Measurements from ENCODE around the gene MAGI3. TPM values are rescaled to one million over a fixed set of nuclear protein-coding genes. Genes with fewer than 3 reads are reported as not detected.
A peak's percentile ranks its signal among the peaks of the same experiment; 100 is the strongest.
"Not testable (repeated sequence)": the region's sequence is repeated elsewhere in the genome, so short reads cannot be mapped to it uniquely, and the experiment has no call there.

MAGI3 gene
- total RNA-seq, 1 donor from 2014 or later = 70.5 TPM

- no peak for DNase-seq
- H3K9me3 ChIP-seq = no peaks in the 10 kb centered on the region
- peak overlapping the region; percentile 38 for H3K27ac ChIP-seq
- H3K27me3 ChIP-seq = no peaks in the 10 kb centered on the region
- H3K4me1 ChIP-seq = peaks cover 12% of the 10 kb centered on the region
- no peak overlapping the region for H3K4me3 ChIP-seq
- intact Hi-C loops (cut with DNase I) = no loop called here
- H3K36me3 ChIP-seq = no peaks in the 10 kb centered on the region
- ATAC-seq = no peak
- TF ChIP-seq CTCF (IDR thresholded peaks at IDR 0.05) = no peak
Measured at GRCh38 chr1:113401067-113401466, 10.8 kb downstream of the MAGI3 start.

- DNase-seq (no peak), ATAC-seq (peak; percentile 65)
- H3K27ac ChIP-seq = peak overlapping the region; percentile 38
- no peak for TF ChIP-seq CTCF (IDR thresholded peaks at IDR 0.05)
- no peak overlapping the region for H3K4me3 ChIP-seq
- intact Hi-C loops (cut with DNase I) = no loop called here
- no peaks in the 10 kb centered on the region for H3K9me3 ChIP-seq
- H3K4me1 ChIP-seq = peaks cover 12% of the 10 kb centered on the region
- no peaks in the 10 kb centered on the region for H3K27me3 ChIP-seq
- no peaks in the 10 kb centered on the region for H3K36me3 ChIP-seq
Measured at GRCh38 chr1:113401728-113402127, 11.4 kb downstream of the MAGI3 start.

DNA sequence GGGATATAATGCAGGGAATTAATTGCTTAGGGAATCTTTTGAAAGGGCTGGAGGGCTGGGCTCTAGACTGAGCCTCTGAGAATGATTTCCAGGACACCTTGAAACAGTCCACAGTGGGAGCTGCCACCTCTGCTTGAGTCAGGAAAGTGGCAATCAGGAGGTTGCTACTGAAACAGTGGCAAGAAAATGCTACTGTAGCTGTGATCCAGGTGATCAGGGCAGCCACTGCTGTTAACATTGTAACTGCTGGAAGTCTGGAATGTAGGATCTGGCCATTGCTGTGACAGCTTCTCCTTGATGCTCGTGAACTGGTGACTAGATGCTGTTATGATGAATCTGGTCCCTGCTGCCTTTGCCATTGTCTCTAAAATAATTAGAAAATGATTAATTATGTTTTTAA is 12.8 kb downstream of the MAGI3 start:
- no peaks in the 10 kb centered on the region for H3K9me3 ChIP-seq
- no peaks in the 10 kb centered on the region for H3K36me3 ChIP-seq
- H3K27ac ChIP-seq = no peak overlapping the region
- intact Hi-C loops (cut with DNase I) = no loop called here
- no peaks in the 10 kb centered on the region for H3K27me3 ChIP-seq
- ATAC-seq (no peak), DNase-seq (no peak)
- TF ChIP-seq CTCF (IDR thresholded peaks at IDR 0.05) = no peak
- H3K4me1 ChIP-seq = peaks cover 12% of the 10 kb centered on the region
- no peak overlapping the region for H3K4me3 ChIP-seq

DNA sequence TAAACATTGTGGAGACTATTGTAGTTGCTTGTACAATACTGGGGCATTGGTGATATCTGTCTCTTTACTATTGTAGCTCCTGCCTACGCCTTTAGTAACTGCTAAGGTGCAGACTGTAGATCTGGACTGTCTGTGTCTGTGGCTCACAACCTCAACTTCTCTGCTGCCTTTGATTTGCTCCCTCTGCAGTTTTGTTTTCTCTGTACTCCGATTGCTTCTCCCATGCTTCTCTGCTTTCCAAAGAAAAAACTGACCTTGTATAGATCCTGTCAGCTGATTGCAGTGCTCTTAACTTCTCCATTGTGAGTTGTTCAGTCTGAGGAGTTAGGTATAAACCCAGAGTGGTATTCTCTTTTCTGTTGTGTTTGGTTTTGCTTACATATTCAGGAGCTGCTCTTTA is 15.3 kb downstream of the MAGI3 start:
- H3K9me3 ChIP-seq = no peaks in the 10 kb centered on the region
- no peaks in the 10 kb centered on the region for H3K36me3 ChIP-seq
- ATAC-seq = no peak
- H3K27ac ChIP-seq = no peak overlapping the region
- H3K4me3 ChIP-seq = no peak overlapping the region
- no peak for TF ChIP-seq CTCF (IDR thresholded peaks at IDR 0.05)
- no peaks in the 10 kb centered on the region for H3K27me3 ChIP-seq
- no peak for DNase-seq
- peaks cover 11% of the 10 kb centered on the region for H3K4me1 ChIP-seq
- intact Hi-C loops (cut with DNase I) = no loop called here

DNA sequence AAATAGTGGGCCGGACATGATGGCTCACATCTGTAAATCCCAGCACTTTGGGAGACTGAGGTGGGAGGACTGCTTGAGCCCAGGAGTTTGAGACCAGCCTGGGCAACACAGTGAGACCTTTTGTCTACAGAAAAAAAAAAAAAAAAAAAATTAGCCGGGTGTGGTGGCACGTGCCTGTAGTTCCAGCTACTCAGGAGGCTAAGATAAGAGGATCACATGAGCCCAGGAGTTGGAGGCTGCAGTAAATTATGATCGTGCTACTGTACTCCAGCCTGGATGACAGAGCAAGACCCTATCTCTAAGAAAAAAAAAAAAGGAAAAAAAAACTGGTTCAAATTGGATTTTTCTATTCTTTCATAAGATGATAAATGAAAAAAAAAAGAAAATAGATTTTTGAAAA is 15.8 kb downstream of the MAGI3 start:
- H3K4me3 ChIP-seq; intact Hi-C loops (cut with DNase I); H3K36me3 ChIP-seq; ATAC-seq; H3K27me3 ChIP-seq; H3K27ac ChIP-seq; H3K9me3 ChIP-seq; H3K4me1 ChIP-seq; DNase-seq: not testable (repeated sequence)

DNA sequence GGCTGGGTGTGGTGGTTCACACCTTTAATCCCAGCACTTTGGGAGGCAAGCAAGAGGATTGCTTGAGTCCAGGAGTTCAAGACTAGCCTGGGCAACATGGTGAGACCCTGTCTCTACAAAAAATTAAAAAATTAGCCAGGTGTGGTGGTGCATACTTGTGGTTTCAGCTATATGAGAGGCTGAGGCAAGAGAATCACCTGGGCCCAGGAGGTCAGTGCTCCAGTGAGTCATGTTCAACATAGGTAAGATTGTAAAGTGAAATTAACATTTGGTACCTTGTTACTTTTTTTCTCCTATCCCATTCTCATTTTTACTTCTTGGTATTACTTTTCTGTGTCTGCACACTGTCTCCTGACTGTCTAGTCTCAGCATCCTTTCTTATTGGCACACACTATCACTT is 19.0 kb downstream of the MAGI3 start:
- ATAC-seq = no peak
- no peak overlapping the region for H3K27ac ChIP-seq
- no peaks in the 10 kb centered on the region for H3K36me3 ChIP-seq
- no peaks in the 10 kb centered on the region for H3K27me3 ChIP-seq
- no peak overlapping the region for H3K4me3 ChIP-seq
- H3K9me3 ChIP-seq = no peaks in the 10 kb centered on the region
- intact Hi-C loops (cut with DNase I) = no loop called here
- DNase-seq = no peak
- no peaks in the 10 kb centered on the region for H3K4me1 ChIP-seq
- no peak for TF ChIP-seq CTCF (IDR thresholded peaks at IDR 0.05)

- H3K4me3 ChIP-seq; H3K9me3 ChIP-seq; H3K27me3 ChIP-seq; H3K36me3 ChIP-seq; H3K4me1 ChIP-seq; DNase-seq; ATAC-seq; intact Hi-C loops (cut with DNase I); H3K27ac ChIP-seq: not testable (repeated sequence)
Measured at GRCh38 chr1:113412020-113412419, 21.7 kb downstream of the MAGI3 start.
